HEK293 (cell line): ENCODE data around the gene CAND1.

ENCODE experiments used
- CTCF ChIA-PET: fragments of 350-600 bp; formaldehyde crosslinking; extraction: SDS; loops from one replicate; lab custom pipeline; 2021; ENCODE audit warnings: antibody characterized with exemption; lab: Yijun Ruan, JAX
- POLR2A ChIA-PET: fragments of 300-600 bp; formaldehyde crosslinking; extraction: SDS; loops from one replicate; lab custom pipeline; 2020; ENCODE audit warnings: antibody characterized with exemption, inconsistent platforms; lab: Yijun Ruan, JAX
- H3K27ac ChIP-seq: fragments of 200-500 bp; sonication (Bioruptor generic); 2 replicates; pipeline ENCODE4 v1.5.1; 2014; ENCODE audit warnings: low read depth, low read length, control low read depth, inconsistent platforms; ENCODE audit errors: extremely low read depth
- H3K36me3 ChIP-seq, 2 experiments: fragments of 200-500 bp in 1 of 2; sonication (Bioruptor generic) in 1 of 2; 1 replicate in 1 of 2; 2 replicates in 1 of 2; pipeline ENCODE4 v1.5.1; 2014 to 2017; ENCODE audit warnings: inconsistent platforms in 2 of 2, low read length in 2 of 2; ENCODE audit not compliant: control insufficient read depth in 2 of 2, insufficient read depth in 1 of 2
- H3K4me1 ChIP-seq: fragments of 200-500 bp; sonication (Bioruptor generic); 2 replicates; pipeline ENCODE4 v1.5.1; 2014; ENCODE audit warnings: mild to moderate bottlenecking, low read length, inconsistent platforms; ENCODE audit not compliant: control insufficient read depth, insufficient read depth
- H3K4me3 ChIP-seq: 2 replicates; pipeline ENCODE4 v1.5.1; 2011; ENCODE audit warnings: low read depth, mild to moderate bottlenecking, control low read depth, low read length, moderate library complexity
- H3K9me3 ChIP-seq: fragments of 200-500 bp; sonication (Bioruptor generic); 2 replicates; pipeline ENCODE4 v1.5.1; 2014; ENCODE audit warnings: low read depth, low read length, inconsistent platforms; ENCODE audit not compliant: control insufficient read depth, insufficient read depth
- BCL11A ChIP-seq: fragments of 450-650 bp; formaldehyde crosslinking; IDR thresholded peaks from 2 replicates; pipeline ENCODE4 v1.5.1; 2016; ENCODE audit warnings: low read depth, missing biosample characterization, missing genetic modification characterization
- FEZF1 ChIP-seq: fragments of 450-650 bp; formaldehyde crosslinking; IDR thresholded peaks from 2 replicates; pipeline ENCODE4 v1.5.1; 2016; ENCODE audit warnings: missing biosample characterization, missing genetic modification characterization
- KLF9 ChIP-seq: fragments of 450-650 bp; formaldehyde crosslinking; IDR thresholded peaks from 2 replicates; pipeline ENCODE4 v1.5.1; 2016; ENCODE audit warnings: missing biosample characterization, missing genetic modification characterization, low read depth
- PRDM2 ChIP-seq: fragments of 450-650 bp; formaldehyde crosslinking; IDR thresholded peaks from 2 replicates; pipeline ENCODE4 v1.5.1; 2016; ENCODE audit warnings: missing biosample characterization, missing genetic modification characterization, borderline replicate concordance
- SCRT2 ChIP-seq: fragments of 450-650 bp; formaldehyde crosslinking; IDR thresholded peaks from 2 replicates; pipeline ENCODE4 v1.5.1; 2016; ENCODE audit warnings: missing biosample characterization, missing genetic modification characterization
- ZBTB17 ChIP-seq: fragments of 450-650 bp; formaldehyde crosslinking; IDR thresholded peaks from 2 replicates; pipeline ENCODE4 v1.5.1; 2016; ENCODE audit warnings: missing biosample characterization, missing genetic modification characterization
- ZEB2 ChIP-seq: fragments of 450-650 bp; formaldehyde crosslinking; IDR thresholded peaks from 2 replicates; pipeline ENCODE4 v1.5.1; 2016; ENCODE audit warnings: missing biosample characterization, missing genetic modification characterization
- ZNF133 ChIP-seq: fragments of 450-650 bp; formaldehyde crosslinking; IDR thresholded peaks from 2 replicates; pipeline ENCODE4 v1.5.1; 2016; ENCODE audit warnings: missing biosample characterization, missing genetic modification characterization
- ZNF23 ChIP-seq: fragments of 450-650 bp; formaldehyde crosslinking; IDR thresholded peaks from 2 replicates; pipeline ENCODE4 v1.5.1; 2016; ENCODE audit warnings: missing biosample characterization, missing genetic modification characterization, borderline replicate concordance
- ZNF561 ChIP-seq: fragments of 450-650 bp; IDR thresholded peaks from 2 replicates; pipeline ENCODE4 v1.5.1; 2018; ENCODE audit warnings: missing biosample characterization, missing genetic modification characterization, borderline replicate concordance
- ZNF658 ChIP-seq: fragments of 450-650 bp; formaldehyde crosslinking; IDR thresholded peaks from 2 replicates; pipeline ENCODE4; 2016; ENCODE audit warnings: missing biosample characterization, missing genetic modification characterization
- ZXDB ChIP-seq: fragments of 450-650 bp; formaldehyde crosslinking; IDR thresholded peaks from 2 replicates; pipeline ENCODE4 v1.5.1; 2016; ENCODE audit warnings: missing biosample characterization, missing genetic modification characterization

The CAND1 gene

DNA sequence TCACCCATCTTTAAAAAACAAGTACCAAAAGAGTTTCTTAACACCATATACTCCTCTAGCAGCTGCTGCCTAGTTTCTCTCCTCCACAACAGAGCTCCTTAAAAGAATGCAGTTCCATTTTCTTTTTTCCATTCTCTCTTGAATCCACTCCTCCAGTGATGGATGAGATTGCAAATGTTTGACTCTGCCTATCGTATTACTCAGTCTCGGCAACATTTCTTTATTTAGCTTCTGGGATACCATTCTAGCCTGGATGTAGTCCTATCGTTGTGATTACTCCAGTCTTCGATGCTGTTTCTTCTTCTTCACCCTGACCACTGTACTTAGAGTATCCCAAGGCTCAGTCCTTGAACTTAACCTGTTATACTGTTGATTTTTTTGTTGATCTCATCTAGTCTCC is 30.8 kb downstream of the CAND1 start (continued):
- TF ChIP-seq PRDM2 (tag by site-specific recombination): no peak

- no peak for TF ChIP-seq ZNF561 (tag by site-specific recombination)
- TF ChIP-seq ZXDB (tag by site-specific recombination): no peak
- no peak for TF ChIP-seq FEZF1 (tag by site-specific recombination)
- TF ChIP-seq ZBTB17 (tag by site-specific recombination): no peak
- peak; percentile 68 for TF ChIP-seq SCRT2 (tag by site-specific recombination)
- no peaks in the 10 kb centered on the region for H3K4me1 ChIP-seq
- H3K4me3 ChIP-seq: no peak overlapping the region
- no peak overlapping the region for H3K27ac ChIP-seq
- peaks cover 50 to 91% of the 10 kb centered on the region in 2 experiments; a peak in 2 of 3 replicates for H3K36me3 ChIP-seq
- ChIA-PET CTCF (no interaction called here), POLR2A (no interaction called here)
- H3K9me3 ChIP-seq: no peaks in the 10 kb centered on the region
These were observed 33.0 kb downstream of the CAND1 start for GRCh38 chr12:67302162-67302561.

DNA sequence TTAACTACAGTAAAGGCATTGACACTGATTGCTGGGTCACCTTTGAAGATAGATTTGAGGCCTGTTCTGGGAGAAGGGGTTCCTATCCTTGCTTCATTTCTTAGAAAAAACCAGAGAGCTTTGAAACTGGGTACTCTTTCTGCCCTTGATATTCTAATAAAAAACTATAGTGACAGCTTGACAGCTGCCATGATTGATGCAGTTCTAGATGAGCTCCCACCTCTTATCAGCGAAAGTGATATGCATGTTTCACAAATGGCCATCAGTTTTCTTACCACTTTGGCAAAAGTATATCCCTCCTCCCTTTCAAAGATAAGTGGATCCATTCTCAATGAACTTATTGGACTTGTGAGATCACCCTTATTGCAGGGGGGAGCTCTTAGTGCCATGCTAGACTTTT is 36.4 kb downstream of the CAND1 start:
- H3K4me3 ChIP-seq: no peak overlapping the region
- no peaks in the 10 kb centered on the region for H3K4me1 ChIP-seq
- CTCF ChIA-PET: interaction anchor here (1.4 kb wide), 1 partner anchor 11 kb away, joined by 3 read pairs; no protein-coding TSS in a partner anchor
- H3K27ac ChIP-seq: no peak overlapping the region
- H3K36me3 ChIP-seq: peaks cover 58 to 92% of the 10 kb centered on the region in 2 experiments; a peak in 2 of 3 replicates
- TF ChIP-seq KLF9 (tag by site-specific recombination) (no peak), ZNF658 (tag by site-specific recombination) (no peak)
- H3K9me3 ChIP-seq: no peaks in the 10 kb centered on the region
- POLR2A ChIA-PET: no interaction called here

DNA sequence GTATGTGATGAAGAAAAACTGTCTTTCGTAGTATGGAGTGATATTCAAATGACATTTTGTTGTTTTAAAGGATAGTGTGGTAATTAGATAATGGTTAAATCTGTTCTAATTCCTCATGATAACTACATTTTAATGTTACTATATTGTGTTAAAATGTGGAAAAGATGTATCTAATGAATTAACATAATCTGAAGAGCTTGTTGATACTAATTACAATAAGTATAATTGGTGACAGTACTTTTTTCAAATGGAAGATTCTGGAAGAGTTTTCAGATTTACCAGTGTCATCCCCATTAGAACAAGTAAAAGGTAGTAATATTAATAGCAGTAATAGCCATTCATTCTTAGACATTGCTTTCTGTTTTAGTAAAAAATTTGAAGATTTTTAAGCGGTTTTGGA is 37.6 kb downstream of the CAND1 start:
- TF ChIP-seq ZEB2 (tag by site-specific recombination) (no peak), ZNF23 (tag by site-specific recombination) (no peak), ZNF133 (tag by site-specific recombination) (peak; percentile 94), BCL11A (tag by site-specific recombination) (no peak)
- TF ChIP-seq, all 188 proteins: peak for 1
- H3K36me3 ChIP-seq: peaks cover 69 to 95% of the 10 kb centered on the region in 2 experiments; a peak in 2 of 3 replicates
- H3K4me3 ChIP-seq: no peak overlapping the region
- H3K9me3 ChIP-seq: no peaks in the 10 kb centered on the region
- ChIA-PET CTCF (no interaction called here), POLR2A (no interaction called here)
- H3K4me1 ChIP-seq: no peaks in the 10 kb centered on the region
- H3K27ac ChIP-seq: no peak overlapping the region
